ENCODE results near the gene PSMA7. TPM values are rescaled to one million over a fixed set of nuclear protein-coding genes. Genes with fewer than 3 reads are reported as not detected.

Gene PSMA7
- total and polyA plus RNA-seq, 2 donors (not counting 1 experiment from before 2014, with no cell fraction given): 140 to 252 TPM

DNA sequence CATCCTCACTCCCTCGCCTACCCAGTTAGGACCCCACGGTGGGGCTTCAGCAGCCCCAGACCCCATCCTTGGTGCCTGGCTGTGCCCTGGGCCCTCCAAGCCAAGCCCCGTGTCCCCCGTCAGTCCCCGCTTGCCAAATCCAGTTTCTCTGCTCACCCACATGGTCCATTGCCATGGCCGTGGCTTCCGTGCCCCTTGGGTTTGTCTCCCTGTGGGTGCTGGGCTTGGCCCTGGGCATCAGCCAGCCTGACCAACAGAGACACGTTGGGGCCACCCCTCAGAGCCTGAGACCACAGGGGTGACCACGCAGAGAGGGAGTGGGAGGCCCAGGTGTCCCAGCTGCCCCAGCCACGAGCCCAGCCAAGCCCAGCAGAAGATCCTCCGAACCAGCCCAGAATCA, 8.0 kb upstream of the PSMA7 start:
- H3K36me3 ChIP-seq (replicated peaks in 1 of 2; ENCODE audit: control extremely low read depth in 1 of 2, control insufficient read depth in 1 of 2, extremely low read depth in 1 of 2, insufficient read depth in 2 of 2, low read length in 1 of 2): peaks cover 0 to 7% of the 10 kb centered on the region in 2 experiments
- TF ChIP-seq EZH2 (IDR thresholded peaks at IDR 0.05; ENCODE audit: borderline replicate concordance, insufficient read depth, low read depth, low read length, poor library complexity, severe bottlenecking): no peak
- TF ChIP-seq, protein P1, sequence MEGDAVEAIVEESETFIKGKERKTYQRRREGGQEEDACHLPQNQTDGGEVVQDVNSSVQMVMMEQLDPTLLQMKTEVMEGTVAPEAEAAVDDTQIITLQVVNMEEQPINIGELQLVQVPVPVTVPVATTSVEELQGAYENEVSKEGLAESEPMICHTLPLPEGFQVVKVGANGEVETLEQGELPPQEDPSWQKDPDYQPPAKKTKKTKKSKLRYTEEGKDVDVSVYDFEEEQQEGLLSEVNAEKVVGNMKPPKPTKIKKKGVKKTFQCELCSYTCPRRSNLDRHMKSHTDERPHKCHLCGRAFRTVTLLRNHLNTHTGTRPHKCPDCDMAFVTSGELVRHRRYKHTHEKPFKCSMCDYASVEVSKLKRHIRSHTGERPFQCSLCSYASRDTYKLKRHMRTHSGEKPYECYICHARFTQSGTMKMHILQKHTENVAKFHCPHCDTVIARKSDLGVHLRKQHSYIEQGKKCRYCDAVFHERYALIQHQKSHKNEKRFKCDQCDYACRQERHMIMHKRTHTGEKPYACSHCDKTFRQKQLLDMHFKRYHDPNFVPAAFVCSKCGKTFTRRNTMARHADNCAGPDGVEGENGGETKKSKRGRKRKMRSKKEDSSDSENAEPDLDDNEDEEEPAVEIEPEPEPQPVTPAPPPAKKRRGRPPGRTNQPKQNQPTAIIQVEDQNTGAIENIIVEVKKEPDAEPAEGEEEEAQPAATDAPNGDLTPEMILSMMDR (IDR thresholded peaks at IDR 0.05): no peak
- no peak for DNase-seq
- Mint-ChIP-seq H3K4me3 (no peak overlapping the region), H3K9me3 (ENCODE audit: insufficient read depth) (peaks cover 6% of the 10 kb centered on the region), H3K4me1 (peaks cover 8% of the 10 kb centered on the region), H3K27me3 (no peaks in the 10 kb centered on the region), H3K27ac (no peak overlapping the region)
- ChIA-PET CTCF (no interaction called here), POLR2A (no interaction called here)
- H3K9me3 ChIP-seq (ENCODE audit: control extremely low read depth in 1 of 3, control insufficient read depth in 2 of 3, insufficient read depth in 1 of 3, low read length in 2 of 3): peaks cover 0 to 19% (median 0%) of the 10 kb centered on the region in 3 donors
- H2AFZ ChIP-seq (ENCODE audit: insufficient read depth, low read depth, low read length, poor library complexity, severe bottlenecking): no peak overlapping the region
- no peak overlapping the region for H3K27ac ChIP-seq (ENCODE audit: low read length in 2 of 2)
- peaks cover 92% of the 10 kb centered on the region for H3K79me2 ChIP-seq (ENCODE audit: control insufficient read depth, insufficient read depth, low read length)
- WGBS (ENCODE audit: insufficient coverage): 94% methylated on average over 11 of the region's 11 CpGs
- H3K27me3 ChIP-seq (replicated peaks in 1 of 4; ENCODE audit: control extremely low read depth in 1 of 4, control insufficient read depth in 3 of 4, insufficient read depth in 4 of 4, low read length in 3 of 4): no peaks in the 10 kb centered on the region
- intact Hi-C loops (cut with micrococcal nuclease): no loop called here
- no peaks in the 10 kb centered on the region for H3K4me1 ChIP-seq (ENCODE audit: control insufficient read depth in 2 of 2, insufficient read depth in 2 of 2, low read length in 2 of 2)
- no peak for ATAC-seq (ENCODE audit: low read depth)
- no peak overlapping the region for H3K9ac ChIP-seq (ENCODE audit: low read length)
- no peak overlapping the region for H3K4me3 ChIP-seq (ENCODE audit: control extremely low read depth in 1 of 5, extremely low read depth in 1 of 5, insufficient read depth in 1 of 5, low read depth in 2 of 5, low read length in 4 of 5)
- no peak overlapping the region for H3K4me2 ChIP-seq (replicated peaks; ENCODE audit: low read depth, low read length, poor library complexity, severe bottlenecking)
- peaks cover 56% of the 10 kb centered on the region for H4K20me1 ChIP-seq (ENCODE audit: control insufficient read depth, insufficient read depth, low read length, poor library complexity, severe bottlenecking)

DNA sequence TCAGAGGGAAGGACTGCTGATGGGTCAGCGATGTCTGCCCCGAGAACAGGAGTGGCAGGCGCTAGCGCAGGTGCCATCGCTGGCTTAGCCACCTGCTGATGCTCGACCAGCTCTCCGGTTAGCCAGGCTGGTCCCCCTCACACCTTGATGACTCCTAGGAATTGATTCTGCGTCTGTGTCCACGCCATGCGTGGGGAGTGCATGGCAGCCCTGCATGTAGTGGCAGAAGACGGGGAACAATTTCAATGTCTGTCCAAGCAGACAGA, 7.0 kb upstream of the PSMA7 start:
- intact Hi-C loops (cut with micrococcal nuclease): no loop called here
- peaks cover 62% of the 10 kb centered on the region for H4K20me1 ChIP-seq (ENCODE audit: control insufficient read depth, insufficient read depth, low read length, poor library complexity, severe bottlenecking)

More for the DNA sequence above, 7.0 kb upstream of the PSMA7 start:
- no peaks in the 10 kb centered on the region for H3K4me1 ChIP-seq (ENCODE audit: control insufficient read depth in 2 of 2, insufficient read depth in 2 of 2, low read length in 2 of 2)
- WGBS (ENCODE audit: insufficient coverage): 97% methylated on average over 11 of the region's 11 CpGs
- Mint-ChIP-seq H3K4me1 (peaks cover 8% of the 10 kb centered on the region), H3K27ac (no peak overlapping the region), H3K27me3 (no peaks in the 10 kb centered on the region), H3K4me3 (no peak overlapping the region), H3K9me3 (ENCODE audit: insufficient read depth) (peaks cover 6% of the 10 kb centered on the region)
- CTCF ChIA-PET: no interaction called here
- H3K9me3 ChIP-seq (ENCODE audit: control extremely low read depth in 1 of 3, control insufficient read depth in 2 of 3, insufficient read depth in 1 of 3, low read length in 2 of 3): peaks cover 0 to 19% (median 0%) of the 10 kb centered on the region in 3 donors
- H3K36me3 ChIP-seq (replicated peaks in 1 of 2; ENCODE audit: control extremely low read depth in 1 of 2, control insufficient read depth in 1 of 2, extremely low read depth in 1 of 2, insufficient read depth in 2 of 2, low read length in 1 of 2): peaks cover 0 to 7% of the 10 kb centered on the region in 2 experiments
- H3K9ac ChIP-seq (ENCODE audit: low read length): no peak overlapping the region
- peaks cover 98% of the 10 kb centered on the region for H3K79me2 ChIP-seq (ENCODE audit: control insufficient read depth, insufficient read depth, low read length)
- POLR2A ChIA-PET: no interaction called here
- H3K27ac ChIP-seq (ENCODE audit: low read length in 2 of 2): no peak overlapping the region
- no peak for DNase-seq
- no peak for ATAC-seq (ENCODE audit: low read depth)
- H3K4me3 ChIP-seq (ENCODE audit: control extremely low read depth in 1 of 5, extremely low read depth in 1 of 5, insufficient read depth in 1 of 5, low read depth in 2 of 5, low read length in 4 of 5): no peak overlapping the region
- TF ChIP-seq, protein P1 (IDR thresholded peaks at IDR 0.05): no peak
- no peak for TF ChIP-seq EZH2 (IDR thresholded peaks at IDR 0.05; ENCODE audit: borderline replicate concordance, insufficient read depth, low read depth, low read length, poor library complexity, severe bottlenecking)
- no peaks in the 10 kb centered on the region for H3K27me3 ChIP-seq (replicated peaks in 1 of 4; ENCODE audit: control extremely low read depth in 1 of 4, control insufficient read depth in 3 of 4, insufficient read depth in 4 of 4, low read length in 3 of 4)
- no peak overlapping the region for H2AFZ ChIP-seq (ENCODE audit: insufficient read depth, low read depth, low read length, poor library complexity, severe bottlenecking)
- H3K4me2 ChIP-seq (replicated peaks; ENCODE audit: low read depth, low read length, poor library complexity, severe bottlenecking): no peak overlapping the region
